GM12892 (cell line): ENCODE results near the gene TAB2.
"Not testable (repeated sequence)": the region's sequence is repeated elsewhere in the genome, so short reads cannot be mapped to it uniquely, and the experiment has no call there.

Source experiments
- POLR2A ChIP-seq: IDR thresholded peaks from 2 replicates; pipeline ENCODE4 v1.6.1; 2011; ENCODE audit warnings: low read depth, low read length, control low read depth
- POLR2AphosphoS5 ChIP-seq: IDR thresholded peaks from 2 replicates; pipeline ENCODE4 v1.6.1; 2011; ENCODE audit warnings: low read depth, low read length, control low read depth
- TAF1 ChIP-seq: IDR thresholded peaks from 2 replicates; pipeline ENCODE4 v1.6.1; 2011; ENCODE audit warnings: low read depth, mild to moderate bottlenecking, control low read depth, low read length, borderline replicate concordance

- TF ChIP-seq POLR2A, POLR2AphosphoS5, TAF1: not testable (repeated sequence)
Measured at GRCh38 chr6:149349279-149349678, 31.8 kb downstream of the TAB2 start.
